IMR-90 (cell line): Measurements from ENCODE around the gene TMEM14B.

Experiments
- BHLHE40 ChIP-seq: fragments of 150-350 bp; IDR thresholded peaks from 2 replicates; pipeline ENCODE4 v1.6.1; 2016; ENCODE audit warnings: mild to moderate bottlenecking, low read depth, low read length
- CEBPB ChIP-seq: IDR thresholded peaks from 2 replicates; pipeline ENCODE4 v1.6.1; 2012; ENCODE audit warnings: low read depth, low read length, improper control_type of control experiment
- CTCF ChIP-seq: conservative IDR thresholded peaks from 2 replicates; pipeline ENCODE4 v1.5.1; 2012; ENCODE audit warnings: mild to moderate bottlenecking, low read depth, low read length, improper control_type of control experiment
- MXI1 ChIP-seq: IDR thresholded peaks from 2 replicates; pipeline ENCODE4 v1.6.1; 2012; ENCODE audit warnings: low read depth, mild to moderate bottlenecking, low read length, moderate library complexity, borderline replicate concordance
- POLR2A ChIP-seq: IDR thresholded peaks from 2 replicates; pipeline ENCODE4 v1.6.1; 2012; ENCODE audit warnings: mild to moderate bottlenecking, low read depth, low read length
- RAD21 ChIP-seq: IDR thresholded peaks from 2 replicates; pipeline ENCODE4 v1.6.1; 2012; ENCODE audit warnings: low read length, improper control_type of control experiment
- RFX5 ChIP-seq: IDR thresholded peaks from 2 replicates; pipeline ENCODE4 v1.8.0; 2012; ENCODE audit warnings: low read depth, mild to moderate bottlenecking, low read length, moderate library complexity
- SMC3 ChIP-seq: fragments of 150-350 bp; IDR thresholded peaks from 2 replicates; pipeline ENCODE4 v1.6.1; 2016; ENCODE audit warnings: low read depth, mild to moderate bottlenecking, antibody characterized with exemption, low read length, moderate library complexity

GRCh38 chr6:10736731-10737130 lies 10.9 kb upstream of the TMEM14B start:
- TF ChIP-seq CTCF: no peak
- TF ChIP-seq BHLHE40: no peak
- no peak for TF ChIP-seq POLR2A
- no peak for TF ChIP-seq RAD21
- no peak for TF ChIP-seq RFX5
- TF ChIP-seq CEBPB: no peak
- no peak for TF ChIP-seq MXI1
- no peak for TF ChIP-seq SMC3
